HCT116 (cell line): Measurements from ENCODE around the gene RTP4. TPM values are rescaled to one million over a fixed set of nuclear protein-coding genes. Genes with fewer than 3 reads are reported as not detected.

Source experiments
- ATAC-seq: fragments of 200-7000 bp; cut with Tn5 transposase; 2 replicates; pipeline ENCODE4 v1.9.1; 2020; ENCODE audit warnings: mild to moderate bottlenecking, moderate library complexity
- BruUV-seq: library from RNA; stranded (reverse); fragments of 400-500 nt; replicated peaks from 2 replicates; lab custom pipeline; 2021; lab: Mats Ljungman, UMichigan
- CTCF ChIA-PET: fragments of 300-600 bp; sonication (Branson Sonifier 250); formaldehyde crosslinking; loops from one replicate; lab custom pipeline; 2021; ENCODE audit warnings: antibody characterized with exemption; lab: Charles Lee
- POLR2A ChIA-PET: fragments of 300-600, 350-600 bp; sonication (Branson Sonifier 250); formaldehyde crosslinking; loops from one replicate; lab custom pipeline; 2021; ENCODE audit warnings: antibody characterized with exemption; lab: Charles Lee
- RAD21 ChIA-PET, 2 experiments: fragments of 300-600 bp; sonication (Branson Sonifier 250); formaldehyde crosslinking; loops; one replicate each; lab custom pipeline; 2023; ENCODE audit warnings: low total read pairs in 2 of 2; ENCODE audit not compliant: uncharacterized antibody in 2 of 2, unreplicated experiment in 2 of 2, low non-redundant PET in 1 of 2; lab: Charles Lee
- DNase-seq: peaks from one replicate; pipeline ENCODE4 v3.0.0-alpha.2; 2010; ENCODE audit warnings: low read depth, low spot score
- H2AFZ ChIP-seq: fragments of 200-600 bp; shearing (Covaris generic), sonication (generic); 2 replicates; pipeline ENCODE4 v1.6.1; 2017; ENCODE audit warnings: low read depth, mixed run types, mixed read lengths, antibody characterized with exemption, low read length; ENCODE audit not compliant: poor library complexity, severe bottlenecking
- H3K27ac ChIP-seq: 2 replicates; pipeline ENCODE4 v1.5.1; 2012; ENCODE audit warnings: low read depth, low read length
- H3K27me3 ChIP-seq: fragments of 200-600 bp; sonication (generic); 2 replicates; pipeline ENCODE4 v1.6.1; 2016; ENCODE audit warnings: mixed run types, low read length, mixed read lengths; ENCODE audit not compliant: insufficient read depth
- H3K36me3 ChIP-seq, 2 experiments: fragments of 200-500 bp in 1 of 2; fragments of 200-600 bp in 1 of 2; sonication (Bioruptor generic) in 1 of 2; sonication (generic) in 1 of 2; 2 replicates each; pipeline versions ENCODE4 v1.5.1 to v1.6.1; 2014 to 2016; ENCODE audit warnings: low read length in 2 of 2, inconsistent platforms in 1 of 2, mixed read lengths in 1 of 2, mixed run types in 1 of 2; ENCODE audit not compliant: insufficient read depth in 2 of 2, control insufficient read depth in 1 of 2
- H3K4me1 ChIP-seq, 2 experiments: fragments of 200-600 bp in 1 of 2; sonication (generic) in 1 of 2; 2 replicates each; pipeline versions ENCODE4 v1.5.1 to v1.6.1; 2012 to 2017; ENCODE audit warnings: low read length in 2 of 2, inconsistent platforms in 1 of 2, mild to moderate bottlenecking in 1 of 2, mixed read lengths in 1 of 2, mixed run types in 1 of 2, moderate library complexity in 1 of 2; ENCODE audit not compliant: insufficient read depth in 2 of 2, control insufficient read depth in 1 of 2
- H3K4me2 ChIP-seq: fragments of 200-600 bp; sonication (generic); 2 replicates; pipeline ENCODE4 v1.6.1; 2017; ENCODE audit warnings: mixed run types, low read length, mixed read lengths
- H3K4me3 ChIP-seq, 2 experiments: fragments of 200-600 bp in 1 of 2; sonication (generic) in 1 of 2; replicated peaks in 1 of 2; 2 replicates each; pipeline ENCODE4 v1.5.1; 2011 to 2016; ENCODE audit warnings: low read length in 2 of 2, control low read depth in 1 of 2, low read depth in 1 of 2, mild to moderate bottlenecking in 1 of 2, mixed read lengths in 1 of 2, mixed run types in 1 of 2
- H3K79me2 ChIP-seq: fragments of 200-600 bp; sonication (generic); 2 replicates; pipeline ENCODE4 v1.6.1; 2017; ENCODE audit warnings: mild to moderate bottlenecking, mixed run types, low read length, moderate library complexity, mixed read lengths; ENCODE audit not compliant: insufficient read depth
- H3K9ac ChIP-seq: fragments of 200-600 bp; sonication (generic); 2 replicates; pipeline ENCODE4 v1.6.1; 2016; ENCODE audit warnings: low read length, mixed read lengths
- H3K9me2 ChIP-seq: fragments of 200-600 bp; sonication (generic), shearing (Covaris generic); 2 replicates; pipeline ENCODE4 v1.6.1; 2017; ENCODE audit warnings: mixed run types, mild to moderate bottlenecking, moderate library complexity; ENCODE audit not compliant: insufficient read depth
- H3K9me3 ChIP-seq, 2 experiments: fragments of 200-500 bp in 1 of 2; fragments of 200-600 bp in 1 of 2; sonication (Bioruptor generic) in 1 of 2; sonication (generic) in 1 of 2; 2 replicates each; pipeline ENCODE4 v1.6.1; 2014 to 2017; ENCODE audit warnings: low read length in 2 of 2, mixed read lengths in 2 of 2, inconsistent platforms in 1 of 2, low read depth in 1 of 2, mild to moderate bottlenecking in 1 of 2, mixed run types in 1 of 2, moderate library complexity in 1 of 2; ENCODE audit not compliant: control insufficient read depth in 1 of 2, insufficient read depth in 1 of 2
- H4K20me1 ChIP-seq: fragments of 200-600 bp; sonication (generic), shearing (Covaris generic); 2 replicates; pipeline ENCODE4 v1.6.1; 2017; ENCODE audit warnings: mixed run types, mild to moderate bottlenecking, moderate library complexity; ENCODE audit not compliant: insufficient read depth
- ATF3 ChIP-seq: IDR thresholded peaks from 2 replicates; pipeline ENCODE4 v1.6.1; 2012
- CBX3 ChIP-seq: IDR thresholded peaks from 2 replicates; pipeline ENCODE4 v1.6.1; 2012; ENCODE audit warnings: low read depth
- EGR1 ChIP-seq: IDR thresholded peaks from 2 replicates; pipeline ENCODE4 v1.6.1; 2012; ENCODE audit warnings: low read depth
- EZH2 ChIP-seq: fragments of 200-600 bp; sonication (generic); IDR thresholded peaks from 2 replicates; pipeline ENCODE4 v1.6.1; 2017; ENCODE audit warnings: antibody characterized with exemption, mixed run types
- EZH2phosphoT487 ChIP-seq: fragments of 200-600 bp; IDR thresholded peaks from 2 replicates; pipeline ENCODE4 v1.6.1; 2018; ENCODE audit warnings: antibody characterized with exemption, borderline replicate concordance
- FOSL1 ChIP-seq: IDR thresholded peaks from 2 replicates; pipeline ENCODE4 v1.6.1; 2012; ENCODE audit warnings: low read depth
- JUND ChIP-seq: IDR thresholded peaks from 2 replicates; pipeline ENCODE4 v1.6.1; 2012
- MAX ChIP-seq: IDR thresholded peaks from 2 replicates; pipeline ENCODE4 v1.6.1; 2012
- POLR2AphosphoS5 ChIP-seq: IDR thresholded peaks from 2 replicates; pipeline ENCODE4 v1.6.1; 2011; ENCODE audit warnings: mild to moderate bottlenecking, low read depth, low read length, moderate library complexity
- RAD21 ChIP-seq: IDR thresholded peaks from 2 replicates; pipeline ENCODE4 v1.6.1; 2012; ENCODE audit warnings: low read depth, mild to moderate bottlenecking
- SIN3A ChIP-seq: IDR thresholded peaks from 2 replicates; pipeline ENCODE4 v1.6.1; 2012; ENCODE audit warnings: low read depth
- SP1 ChIP-seq: IDR thresholded peaks from 2 replicates; pipeline ENCODE4 v1.6.1; 2012; ENCODE audit warnings: low read depth
- SRF ChIP-seq: IDR thresholded peaks from 2 replicates; pipeline ENCODE4 v1.6.1; 2012; ENCODE audit warnings: low read depth
- TCF7L2 ChIP-seq: IDR thresholded peaks from 2 replicates; pipeline ENCODE4 v1.7.0; 2011; ENCODE audit warnings: borderline replicate concordance, inconsistent platforms; ENCODE audit not compliant: insufficient read depth, insufficient read length; ENCODE audit errors: extremely low read depth
- ZBTB33 ChIP-seq: IDR thresholded peaks from 2 replicates; pipeline ENCODE4 v1.6.1; 2011; ENCODE audit warnings: mild to moderate bottlenecking, low read length, moderate library complexity; ENCODE audit not compliant: insufficient replicate concordance; ENCODE audit errors: extremely low read depth
- ZFX ChIP-seq: fragments of 450-650 bp; IDR thresholded peaks from 2 replicates; pipeline ENCODE4 v1.6.1; 2017
- ZNF274 ChIP-seq: fragments of 200-500 bp; sonication (Bioruptor generic); IDR thresholded peaks from 2 replicates; pipeline ENCODE4 v1.6.1; 2014; ENCODE audit warnings: mild to moderate bottlenecking, low read depth, low read length, inconsistent platforms
- intact Hi-C: fragments of 100-400 bp; cut with micrococcal nuclease; formaldehyde crosslinking; loops from 2 replicates; pipeline ENCODE4 v1.10.0; 2022
- total RNA-seq: library from RNA; stranded (reverse); gene quantifications from one replicate; pipeline ENCODE4 v1.2.1, GENCODE V29; 2021; ENCODE audit not compliant: unreplicated experiment

The RTP4 gene
- total RNA-seq, 1 experiment from 2014 or later: not detected

- no peaks in the 10 kb centered on the region for H3K36me3 ChIP-seq
- ATAC-seq (no peak), DNase-seq (no peak)
- no TSS peak for BruUV-seq
- H3K9me2 ChIP-seq: no peaks in the 10 kb centered on the region
- H3K9me3 ChIP-seq: no peaks in the 10 kb centered on the region
- H2AFZ ChIP-seq: no peak overlapping the region
- H3K27ac ChIP-seq: no peak overlapping the region
- intact Hi-C loops: no loop called here
- no peak overlapping the region for H3K9ac ChIP-seq
- H3K4me1 ChIP-seq: peaks cover 0 to 2% of the 10 kb centered on the region in 2 experiments; a peak in 1 of 4 replicates
- no peak for TF ChIP-seq ATF3
- no peak for TF ChIP-seq ZBTB33
- no peak for TF ChIP-seq MAX
- TF ChIP-seq EZH2phosphoT487: no peak
- TF ChIP-seq SIN3A: no peak
- no peak for TF ChIP-seq SP1
- TF ChIP-seq EZH2: no peak
- TF ChIP-seq RAD21: no peak
- TF ChIP-seq TCF7L2: no peak
- no peak for TF ChIP-seq EGR1
- TF ChIP-seq POLR2AphosphoS5: no peak
- TF ChIP-seq FOSL1: no peak
- TF ChIP-seq SRF: no peak
- TF ChIP-seq ZFX: no peak
- no peak for TF ChIP-seq CBX3
- no peak for TF ChIP-seq ZNF274
- TF ChIP-seq JUND: no peak
- no peaks in the 10 kb centered on the region for H3K27me3 ChIP-seq
- POLR2A ChIA-PET: no interaction called here
- H3K4me2 ChIP-seq: no peak overlapping the region
- H3K79me2 ChIP-seq: no peaks in the 10 kb centered on the region
- CTCF ChIA-PET: no interaction called here
- RAD21 ChIA-PET: no interaction called here
- H4K20me1 ChIP-seq: no peaks in the 10 kb centered on the region
- H3K4me3 ChIP-seq: no peak overlapping the region
Observed at GRCh38 chr3:187396661-187397060, 28.5 kb downstream of the RTP4 start.
